EL (cell line): ENCODE data around the gene ACTL6A.
A peak's percentile ranks its signal among the peaks of the same experiment; 100 is the strongest.
"Not testable (repeated sequence)": the region's sequence is repeated elsewhere in the genome, so short reads cannot be mapped to it uniquely, and the experiment has no call there.

Experiments
- DNase-seq: peaks from one replicate; pipeline ENCODE4 v3.0.0-alpha.2; 2016

ACTL6A gene

GRCh38 chr3:179562591-179563270 is at the start of gene ACTL6A:
Gene ACTL6A (plus strand): TSS chr3:179562926. CDS start chr3:179563093, 167 bp downstream.
- DNase-seq, result peak; percentile 100

GRCh38 chr3:179513862-179514261 is 48.9 kb upstream of the ACTL6A start:
- no peak for DNase-seq

GRCh38 chr3:179516461-179517251 is 46.1 kb upstream of the ACTL6A start:
- not testable (repeated sequence) for DNase-seq

- DNase-seq, result no peak
Measured at GRCh38 chr3:179526482-179526881, 36.2 kb upstream of the ACTL6A start.

- DNase-seq, result peak; percentile 67
Measured at GRCh38 chr3:179526989-179527391, 35.7 kb upstream of the ACTL6A start.

GRCh38 chr3:179528772-179529171 is 34.0 kb upstream of the ACTL6A start:
- DNase-seq, result no peak

GRCh38 chr3:179531576-179531975 is 31.1 kb upstream of the ACTL6A start:
- no peak for DNase-seq

- no peak for DNase-seq
Measured at GRCh38 chr3:179533274-179533673, 29.5 kb upstream of the ACTL6A start.

- no peak for DNase-seq
Measured at GRCh38 chr3:179536256-179536655, 26.5 kb upstream of the ACTL6A start.

GRCh38 chr3:179541094-179541493 is 21.6 kb upstream of the ACTL6A start:
- DNase-seq, result no peak

GRCh38 chr3:179541596-179541995 is 21.1 kb upstream of the ACTL6A start:
- DNase-seq, result no peak

- DNase-seq, result no peak
Measured at GRCh38 chr3:179542375-179542774, 20.4 kb upstream of the ACTL6A start.

- peak; percentile 73 for DNase-seq
Measured at GRCh38 chr3:179544981-179545645, 17.6 kb upstream of the ACTL6A start.

- DNase-seq, result no peak
Measured at GRCh38 chr3:179546814-179547241, 15.9 kb upstream of the ACTL6A start.

- DNase-seq, result no peak
Measured at GRCh38 chr3:179551349-179552105, 11.2 kb upstream of the ACTL6A start.

- peak; percentile 70 for DNase-seq
Measured at GRCh38 chr3:179558742-179559364, 3.9 kb upstream of the ACTL6A start.

GRCh38 chr3:179560791-179561190 is 1.9 kb upstream of the ACTL6A start:
- DNase-seq, result peak; percentile 6

GRCh38 chr3:179563271-179563783 is 601 bp downstream of the ACTL6A start:
- peak; percentile 80 for DNase-seq

- DNase-seq, result no peak
Measured at GRCh38 chr3:179565496-179565895, 2.8 kb downstream of the ACTL6A start.

GRCh38 chr3:179580992-179581391 is 18.3 kb downstream of the ACTL6A start:
- DNase-seq, result no peak

- peak; percentile 5 for DNase-seq
Measured at GRCh38 chr3:179589143-179589542, 26.4 kb downstream of the ACTL6A start.

GRCh38 chr3:179590669-179591068 is 27.9 kb downstream of the ACTL6A start:
- DNase-seq, result no peak
